PC-9 (cell line): Measurements from ENCODE around the gene SLC10A7.

ENCODE experiments used
- CTCF ChIP-seq: fragments of 200-600 bp; sonication (generic); conservative IDR thresholded peaks from 2 replicates; pipeline ENCODE4 v1.6.1; 2017; ENCODE audit warnings: mixed run types, antibody characterized with exemption, mild to moderate bottlenecking, moderate library complexity
- EZH2 ChIP-seq: fragments of 200-600 bp; sonication (generic); IDR thresholded peaks from 2 replicates; pipeline ENCODE4 v1.8.0; 2017; ENCODE audit warnings: antibody characterized with exemption, low read depth

DNA sequence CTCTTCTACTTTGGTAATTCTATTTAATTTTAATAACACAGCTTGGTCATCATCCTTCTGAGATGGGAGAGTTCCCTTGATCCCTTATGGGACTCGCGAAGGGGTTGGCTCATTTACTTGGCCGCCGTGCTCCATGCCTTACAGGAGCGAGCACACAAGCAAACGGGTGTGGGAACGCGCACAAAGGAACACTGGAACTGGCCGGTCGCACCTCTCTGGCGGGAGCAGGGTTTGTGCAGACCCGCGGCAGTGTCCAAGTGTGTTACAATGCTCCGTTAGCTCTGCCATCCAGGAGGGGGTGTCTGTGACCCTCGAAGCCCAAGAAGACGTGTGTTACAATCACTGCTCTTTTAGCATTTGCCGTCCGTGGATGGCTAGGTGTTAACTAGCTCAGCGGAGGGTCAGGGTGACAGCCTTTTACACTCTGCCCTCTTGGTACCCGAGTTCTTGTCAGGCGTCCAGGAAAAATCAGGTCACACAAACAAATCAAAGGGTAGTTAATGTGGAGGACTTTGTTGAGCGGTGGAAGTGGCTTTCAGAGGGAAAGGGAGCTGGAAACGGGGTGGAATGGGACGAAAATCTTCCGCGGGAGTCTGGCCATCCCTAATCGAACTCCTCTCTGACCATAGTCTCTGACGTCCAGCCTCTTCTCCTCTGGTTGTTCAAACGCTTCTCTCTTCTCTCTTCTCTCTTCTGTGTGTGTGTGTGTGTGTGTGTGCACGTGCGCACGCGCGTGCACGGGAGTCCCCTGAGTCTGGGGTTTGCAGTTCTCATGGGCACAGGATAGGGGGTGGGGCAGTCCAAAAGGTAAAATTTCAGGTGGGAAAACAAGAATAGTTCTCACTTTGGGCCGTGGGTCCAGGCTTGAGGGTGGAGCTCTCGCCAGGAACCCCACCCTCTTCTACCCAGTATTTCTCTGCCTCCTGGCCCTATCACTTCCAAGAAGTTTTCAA lies 76.3 kb downstream of the SLC10A7 start:
- TF ChIP-seq CTCF (no peak), EZH2 (no peak)
